Measurements from ENCODE around the gene SART3. TPM values are rescaled to one million over a fixed set of nuclear protein-coding genes. Genes with fewer than 3 reads are reported as not detected.

Gene SART3
- total RNA-seq, 4 donors from 2014 or later: 28.7 to 71.8 (median 53.2) TPM

- Histone ChIP-seq H3K27ac (no peak overlapping the region), H3K9me3 (no peaks in the 10 kb centered on the region), H3K36me3 (peaks cover 0 to 100% of the 10 kb centered on the region in 2 donors), H3K4me1 (no peaks in the 10 kb centered on the region), H3K27me3 (no peaks in the 10 kb centered on the region), H3K4me3 (no peak overlapping the region)
- 62 to 71% methylated on average over 6 to 9 of the region's 10 CpGs for WGBS, 2 donors (ENCODE audit: low coverage in 1 of 2)
- no peak for ATAC-seq
- TF ChIP-seq POLR2AphosphoS5 (IDR thresholded peaks at IDR 0.05) (no peak), POLR2A (IDR thresholded peaks at IDR 0.05) (no peak), EP300 (IDR thresholded peaks at IDR 0.05) (no peak), CTCF (IDR thresholded peaks at IDR 0.05) (no peak)
Observed at GRCh38 chr12:108526482-108527165, 34.3 kb downstream of the SART3 start.

DNA sequence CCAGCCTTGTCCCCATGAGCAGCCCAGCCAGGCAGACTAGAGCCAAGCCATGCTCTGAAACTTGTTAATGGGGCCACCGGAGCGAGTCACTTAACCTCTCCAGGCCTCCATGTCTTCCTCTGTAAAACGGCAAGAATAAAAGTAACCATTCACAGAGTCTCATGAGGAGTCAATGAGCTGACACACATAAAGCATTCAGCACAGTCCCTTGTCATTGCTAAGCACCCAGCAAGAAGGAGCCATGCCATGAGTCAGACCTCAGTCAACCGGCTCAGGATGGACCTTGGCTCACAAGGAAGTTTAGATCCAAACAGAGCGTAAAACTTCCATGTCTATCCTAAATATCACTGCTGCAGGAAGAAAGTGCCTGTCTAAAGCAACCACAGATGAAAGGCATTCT lies 35.3 kb downstream of the SART3 start:
- ATAC-seq: no peak
- TF ChIP-seq POLR2AphosphoS5 (IDR thresholded peaks at IDR 0.05): no peak
- no peak for TF ChIP-seq CTCF (IDR thresholded peaks at IDR 0.05)
- no peak for TF ChIP-seq POLR2A (IDR thresholded peaks at IDR 0.05)
- no peak for TF ChIP-seq EP300 (IDR thresholded peaks at IDR 0.05)
- H3K36me3 ChIP-seq: peaks cover 0 to 100% of the 10 kb centered on the region in 2 donors
- no peaks in the 10 kb centered on the region for H3K9me3 ChIP-seq
- no peaks in the 10 kb centered on the region for H3K27me3 ChIP-seq
- H3K27ac ChIP-seq: no peak overlapping the region
- WGBS, 2 donors (ENCODE audit: low coverage in 1 of 2): 82 to 95% methylated on average over 4 to 5 of the region's 5 CpGs
- no peak overlapping the region for H3K4me3 ChIP-seq
- H3K4me1 ChIP-seq: peaks cover 0 to 5% (median 0%) of the 10 kb centered on the region in 3 donors

GRCh38 chr12:108523365-108523764 lies 37.6 kb downstream of the SART3 start:
- no peaks in the 10 kb centered on the region for H3K27me3 ChIP-seq
- no peak for TF ChIP-seq POLR2A (IDR thresholded peaks at IDR 0.05)
- TF ChIP-seq CTCF (IDR thresholded peaks at IDR 0.05): no peak
- no peak for TF ChIP-seq POLR2AphosphoS5 (IDR thresholded peaks at IDR 0.05)
- no peak for TF ChIP-seq EP300 (IDR thresholded peaks at IDR 0.05)
- ATAC-seq: no peak
- H3K36me3 ChIP-seq: peaks cover 0 to 100% of the 10 kb centered on the region in 2 donors
- no peak overlapping the region for H3K27ac ChIP-seq
- H3K9me3 ChIP-seq: no peaks in the 10 kb centered on the region
- WGBS, 2 donors (ENCODE audit: low coverage in 1 of 2): 42 to 45% methylated on average over 2 of the region's 14 CpGs
- H3K4me1 ChIP-seq: peaks cover 0 to 11% (median 0%) of the 10 kb centered on the region in 3 donors
- no peak overlapping the region for H3K4me3 ChIP-seq

DNA sequence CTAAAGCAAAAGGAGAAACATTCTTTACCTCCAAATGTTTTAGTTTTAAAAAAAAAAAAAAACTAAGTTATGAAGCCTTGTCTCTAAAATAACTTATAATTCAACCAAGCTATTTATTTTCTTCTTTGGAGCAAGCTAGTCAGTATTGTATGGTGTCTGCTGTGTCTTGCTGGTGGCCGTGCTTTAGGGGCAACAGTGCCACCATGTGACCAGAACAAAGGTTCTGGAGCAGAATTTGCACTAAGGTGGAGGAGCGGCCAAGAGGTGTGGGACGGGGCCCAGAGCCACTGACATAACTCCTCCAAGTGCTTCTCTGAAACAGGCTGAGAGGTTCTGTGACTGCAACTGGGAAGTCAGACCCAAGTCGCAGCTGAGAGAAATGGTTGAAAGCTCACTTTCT lies 41.4 kb downstream of the SART3 start:
- Histone ChIP-seq H3K9me3 (no peaks in the 10 kb centered on the region), H3K27ac (no peak overlapping the region)

More for the DNA sequence above, 41.4 kb downstream of the SART3 start:
- Histone ChIP-seq H3K27me3 (no peaks in the 10 kb centered on the region), H3K4me1 (peaks cover 0 to 30% (median 8%) of the 10 kb centered on the region in 3 donors), H3K36me3 (peaks cover 0 to 79% of the 10 kb centered on the region in 2 donors), H3K4me3 (no peak overlapping the region)
- WGBS, 2 donors (ENCODE audit: low coverage in 1 of 2): 26 to 67% methylated on average over 4 of the region's 4 CpGs
- TF ChIP-seq EP300 (IDR thresholded peaks at IDR 0.05): no peak
- TF ChIP-seq CTCF (IDR thresholded peaks at IDR 0.05): peak in 1 of 4 experiments; percentile 15
- ATAC-seq: no peak

All from gastroesophageal sphincter (tissue), 4 donors.